Vagina (tissue), 2 donors: ENCODE measurements around the gene TRMT2A. TPM values are rescaled to one million over a fixed set of nuclear protein-coding genes. Genes with fewer than 3 reads are reported as not detected.

Experiments
- DNase-seq, 2 donors: peaks; one replicate each; pipeline ENCODE4 v3.0.0-alpha.2; 2017; ENCODE audit errors: extremely low spot score in 2 of 2
- H3K27ac ChIP-seq: fragments of 200-600 bp; sonication (generic); one replicate; pipeline ENCODE4 v1.5.1; 2019
- H3K27me3 ChIP-seq: fragments of 200-600 bp; sonication (generic); one replicate; pipeline ENCODE4 v1.5.1; 2019
- H3K36me3 ChIP-seq, 2 donors: fragments of 200-600 bp; sonication (generic); one replicate each; pipeline ENCODE4 v1.5.1; 2017 to 2019
- H3K4me1 ChIP-seq: fragments of 200-600 bp; sonication (generic); one replicate; pipeline ENCODE4 v1.5.1; 2019
- H3K4me3 ChIP-seq, 2 donors: fragments of 200-600 bp; sonication (generic); 1 replicate in 1 of 2; 2 replicates in 1 of 2; pipeline ENCODE4 v1.5.1; 2016 to 2019
- H3K9me3 ChIP-seq: fragments of 200-600 bp; sonication (generic); one replicate; pipeline ENCODE4 v1.5.1; 2019
- CTCF ChIP-seq, 3 experiments: fragments of 450-650 bp in 2 of 3; fragments of 200-600 bp in 1 of 3; sonication (generic) in 1 of 3; IDR thresholded peaks; one replicate each; pipeline ENCODE4 v1.5.1; 2017 to 2019; ENCODE audit warnings: antibody characterized with exemption in 3 of 3, mild to moderate bottlenecking in 2 of 3, moderate library complexity in 2 of 3
- POLR2A ChIP-seq, 2 donors: fragments of 450-650 bp; IDR thresholded peaks; one replicate each; pipeline ENCODE4 v1.6.1; 2017; ENCODE audit warnings: antibody characterized with exemption in 2 of 2, mild to moderate bottlenecking in 2 of 2, moderate library complexity in 2 of 2
- POLR2AphosphoS5 ChIP-seq, 2 donors: sonication (generic); formaldehyde crosslinking; IDR thresholded peaks; one replicate each; pipeline ENCODE4 v1.9.0; 2017; ENCODE audit warnings: antibody characterized with exemption in 2 of 2, mild to moderate bottlenecking in 2 of 2, low read depth in 1 of 2; ENCODE audit not compliant: insufficient read depth in 1 of 2
- intact Hi-C: fragments of 100-400 bp; cut with DNase I; formaldehyde crosslinking; loops from one replicate; pipeline ENCODE4 v1.15.1; 2023
- total RNA-seq: library from RNA; depleted of rRNA; stranded (reverse); fragments of >200 nt; gene quantifications from one replicate; pipeline ENCODE4 v1.2.3, GENCODE V29; 2016

The TRMT2A gene
- total RNA-seq, 1 donor from 2014 or later = 66.5 TPM

- intact Hi-C loops = no loop called here
- Histone ChIP-seq H3K27ac (no peak overlapping the region), H3K27me3 (no peaks in the 10 kb centered on the region), H3K36me3 (peaks cover 0 to 67% of the 10 kb centered on the region in 2 donors), H3K9me3 (no peaks in the 10 kb centered on the region), H3K4me3 (no peak overlapping the region), H3K4me1 (no peaks in the 10 kb centered on the region)
- TF ChIP-seq CTCF (IDR thresholded peaks at IDR 0.05) (no peak), POLR2AphosphoS5 (IDR thresholded peaks at IDR 0.05; ENCODE audit: insufficient read depth in 1 of 2, low read depth in 1 of 2) (no peak), POLR2A (IDR thresholded peaks at IDR 0.05) (no peak)
- DNase-seq = no peak
These were observed 17.8 kb downstream of the TRMT2A start for GRCh38 chr22:20099099-20099711.

- TF ChIP-seq POLR2A (IDR thresholded peaks at IDR 0.05) (no peak), CTCF (IDR thresholded peaks at IDR 0.05) (no peak), POLR2AphosphoS5 (IDR thresholded peaks at IDR 0.05; ENCODE audit: insufficient read depth in 1 of 2, low read depth in 1 of 2) (no peak)
- peaks cover 0 to 89% of the 10 kb centered on the region in 2 donors for H3K36me3 ChIP-seq
- H3K4me1 ChIP-seq = no peaks in the 10 kb centered on the region
- no peak overlapping the region for H3K27ac ChIP-seq
- no peak for DNase-seq
- H3K4me3 ChIP-seq = no peak overlapping the region
- intact Hi-C loops = no loop called here
- no peaks in the 10 kb centered on the region for H3K9me3 ChIP-seq
- H3K27me3 ChIP-seq = no peaks in the 10 kb centered on the region
These were observed 20.2 kb downstream of the TRMT2A start for GRCh38 chr22:20096574-20097420.

GRCh38 chr22:20095521-20095920, 21.5 kb downstream of the TRMT2A start:
- DNase-seq = no peak
- intact Hi-C loops = no loop called here
- peaks cover 0 to 92% of the 10 kb centered on the region in 2 donors for H3K36me3 ChIP-seq
- TF ChIP-seq CTCF (IDR thresholded peaks at IDR 0.05) (no peak), POLR2A (IDR thresholded peaks at IDR 0.05) (no peak), POLR2AphosphoS5 (IDR thresholded peaks at IDR 0.05; ENCODE audit: insufficient read depth in 1 of 2, low read depth in 1 of 2) (no peak)
- no peaks in the 10 kb centered on the region for H3K9me3 ChIP-seq
- no peaks in the 10 kb centered on the region for H3K4me1 ChIP-seq
- no peak overlapping the region for H3K4me3 ChIP-seq
- H3K27me3 ChIP-seq = no peaks in the 10 kb centered on the region
- H3K27ac ChIP-seq = no peak overlapping the region

- Histone ChIP-seq H3K4me3 (no peak overlapping the region), H3K4me1 (no peaks in the 10 kb centered on the region), H3K27ac (no peak overlapping the region), H3K9me3 (no peaks in the 10 kb centered on the region), H3K27me3 (no peaks in the 10 kb centered on the region), H3K36me3 (peaks cover 0 to 93% of the 10 kb centered on the region in 2 donors)
- DNase-seq = no peak
- TF ChIP-seq POLR2AphosphoS5 (IDR thresholded peaks at IDR 0.05; ENCODE audit: insufficient read depth in 1 of 2, low read depth in 1 of 2) (no peak), POLR2A (IDR thresholded peaks at IDR 0.05) (no peak), CTCF (IDR thresholded peaks at IDR 0.05) (no peak)
- intact Hi-C loops = no loop called here
These were observed 22.7 kb downstream of the TRMT2A start for GRCh38 chr22:20094197-20094807.
